GM18498 (cell line): ENCODE results near the gene KNDC1.

Experiments used
- ATAC-seq: cut with Tn5 transposase; IDR thresholded peaks from one replicate; pipeline ENCODE4 v1.9.1; 2021; ENCODE audit warnings: mild to moderate bottlenecking, moderate library complexity; ENCODE audit not compliant: unreplicated experiment

KNDC1 gene

GRCh38 chr10:133160826-133161471 lies 930 bp downstream of the KNDC1 start:
- no peak for ATAC-seq

- no peak for ATAC-seq
Measured at GRCh38 chr10:133161486-133162109, 1.6 kb downstream of the KNDC1 start.

- no peak for ATAC-seq
Measured at GRCh38 chr10:133162178-133162909, 2.3 kb downstream of the KNDC1 start.

- no peak for ATAC-seq
Measured at GRCh38 chr10:133162910-133163856, 3.2 kb downstream of the KNDC1 start.

GRCh38 chr10:133163889-133164815 lies 4.1 kb downstream of the KNDC1 start:
- no peak for ATAC-seq

- ATAC-seq: no peak
Measured at GRCh38 chr10:133164816-133165555, 5.0 kb downstream of the KNDC1 start.

- ATAC-seq: no peak
Measured at GRCh38 chr10:133165556-133166503, 5.8 kb downstream of the KNDC1 start.

GRCh38 chr10:133166504-133166827 lies 6.4 kb downstream of the KNDC1 start:
- ATAC-seq: no peak

GRCh38 chr10:133166828-133167692 lies 7.0 kb downstream of the KNDC1 start:
- ATAC-seq: no peak

- ATAC-seq: no peak
Measured at GRCh38 chr10:133167693-133168616, 7.9 kb downstream of the KNDC1 start.

GRCh38 chr10:133168617-133169031 lies 8.6 kb downstream of the KNDC1 start:
- ATAC-seq: no peak

- no peak for ATAC-seq
Measured at GRCh38 chr10:133169173-133169947, 9.3 kb downstream of the KNDC1 start.

GRCh38 chr10:133170092-133170491 lies 10.1 kb downstream of the KNDC1 start:
- no peak for ATAC-seq

- no peak for ATAC-seq
Measured at GRCh38 chr10:133173860-133174640, 14.0 kb downstream of the KNDC1 start.
